AG10803 (cell line): Measurements from ENCODE around the gene LDLRAP1.

Experiments used
- DNase-seq: peaks from one replicate; pipeline ENCODE4 v3.0.0; 2010; ENCODE audit warnings: low read depth
- H3K4me3 ChIP-seq: 2 replicates; pipeline ENCODE4 v1.5.1; 2011; ENCODE audit warnings: mild to moderate bottlenecking, low read length, control low read depth
- TF ChIP-seq, protein P1 (sequence below): conservative IDR thresholded peaks from 2 replicates; pipeline ENCODE4 v1.5.1; 2011; ENCODE audit warnings: mild to moderate bottlenecking, low read length, control low read depth, inconsistent platforms

LDLRAP1 gene

DNA sequence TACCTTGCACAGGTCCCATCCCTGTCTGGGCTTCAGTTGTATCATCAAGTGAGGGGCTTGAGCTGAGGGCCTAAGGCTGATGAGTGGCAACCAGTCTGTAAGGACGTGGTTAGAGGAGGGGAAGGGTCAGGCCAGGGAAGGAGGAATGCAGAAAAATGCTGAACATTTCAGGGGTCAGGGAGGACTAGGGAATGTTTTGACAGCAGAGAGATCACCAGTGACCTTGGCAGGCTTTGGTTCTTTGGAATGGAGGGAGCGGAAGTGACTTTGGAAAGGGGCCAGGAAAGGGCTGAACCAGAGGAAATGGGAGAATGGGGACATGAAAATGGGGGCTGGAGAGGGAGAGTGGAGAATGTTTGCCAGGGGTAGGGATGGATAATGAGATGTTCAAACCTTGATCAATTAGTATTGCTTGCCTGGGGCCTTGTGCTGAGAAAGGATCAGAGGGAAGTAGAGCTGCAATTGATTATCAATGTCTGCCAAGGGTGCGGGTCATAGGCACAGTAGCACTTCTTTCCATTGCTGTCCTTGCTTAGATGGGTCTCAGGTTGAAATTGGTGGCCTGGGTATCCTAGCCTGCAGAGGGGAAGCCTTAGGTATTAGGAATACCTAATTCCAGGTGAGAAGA is 7.4 kb downstream of the LDLRAP1 start:
- no peak for DNase-seq
- no peak overlapping the region for H3K4me3 ChIP-seq
- TF ChIP-seq, protein P1, sequence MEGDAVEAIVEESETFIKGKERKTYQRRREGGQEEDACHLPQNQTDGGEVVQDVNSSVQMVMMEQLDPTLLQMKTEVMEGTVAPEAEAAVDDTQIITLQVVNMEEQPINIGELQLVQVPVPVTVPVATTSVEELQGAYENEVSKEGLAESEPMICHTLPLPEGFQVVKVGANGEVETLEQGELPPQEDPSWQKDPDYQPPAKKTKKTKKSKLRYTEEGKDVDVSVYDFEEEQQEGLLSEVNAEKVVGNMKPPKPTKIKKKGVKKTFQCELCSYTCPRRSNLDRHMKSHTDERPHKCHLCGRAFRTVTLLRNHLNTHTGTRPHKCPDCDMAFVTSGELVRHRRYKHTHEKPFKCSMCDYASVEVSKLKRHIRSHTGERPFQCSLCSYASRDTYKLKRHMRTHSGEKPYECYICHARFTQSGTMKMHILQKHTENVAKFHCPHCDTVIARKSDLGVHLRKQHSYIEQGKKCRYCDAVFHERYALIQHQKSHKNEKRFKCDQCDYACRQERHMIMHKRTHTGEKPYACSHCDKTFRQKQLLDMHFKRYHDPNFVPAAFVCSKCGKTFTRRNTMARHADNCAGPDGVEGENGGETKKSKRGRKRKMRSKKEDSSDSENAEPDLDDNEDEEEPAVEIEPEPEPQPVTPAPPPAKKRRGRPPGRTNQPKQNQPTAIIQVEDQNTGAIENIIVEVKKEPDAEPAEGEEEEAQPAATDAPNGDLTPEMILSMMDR: no peak

DNA sequence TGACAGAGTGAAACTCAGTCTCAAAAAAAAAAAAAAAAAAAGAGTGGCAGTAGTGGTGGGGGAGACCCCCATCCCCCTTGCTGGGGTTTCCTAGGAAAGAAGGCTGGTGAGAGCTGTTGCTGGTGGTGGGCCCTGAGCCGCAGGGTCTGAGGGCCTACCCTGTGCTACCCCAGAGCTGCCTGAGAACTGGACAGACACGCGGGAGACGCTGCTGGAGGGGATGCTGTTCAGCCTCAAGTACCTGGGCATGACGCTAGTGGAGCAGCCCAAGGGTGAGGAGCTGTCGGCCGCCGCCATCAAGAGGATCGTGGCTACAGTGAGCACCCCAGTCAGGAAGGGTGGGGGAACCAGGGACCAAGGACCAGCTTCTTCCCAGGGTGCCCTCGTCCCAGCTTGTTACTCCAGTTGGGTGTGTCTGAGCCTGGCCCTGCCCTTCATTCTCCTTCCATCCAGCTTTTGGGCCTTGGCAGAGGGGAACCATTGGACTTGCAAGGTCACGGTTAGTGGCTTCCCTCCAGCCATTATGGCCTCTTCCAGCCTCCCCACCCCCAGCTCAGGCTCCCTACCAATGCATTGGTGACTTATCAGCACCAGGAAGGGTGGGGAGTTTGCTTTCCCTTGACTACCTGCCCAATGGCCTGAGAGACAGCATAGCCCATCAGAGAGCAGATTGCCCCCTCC is 10.5 kb downstream of the LDLRAP1 start:
- H3K4me3 ChIP-seq: no peak overlapping the region
- no peak for DNase-seq
- TF ChIP-seq, protein P1: no peak

DNA sequence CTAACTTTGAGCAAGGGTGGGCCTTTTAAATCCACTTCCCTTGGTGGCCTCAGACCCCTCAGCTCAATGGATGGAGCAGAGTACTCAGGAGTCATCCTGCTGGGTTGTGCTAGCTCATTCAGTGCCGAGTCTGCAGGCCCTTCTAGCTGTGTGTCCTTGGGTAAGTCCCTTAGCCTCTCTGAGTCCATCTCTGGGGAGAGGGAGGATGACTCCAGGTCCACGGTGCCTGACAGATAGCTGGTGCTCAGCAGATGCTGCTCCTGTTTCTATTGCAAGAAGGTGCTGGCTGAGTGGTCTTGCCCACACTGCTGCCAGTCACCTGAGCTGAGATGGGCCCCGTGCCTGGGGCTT is 11.0 kb downstream of the LDLRAP1 start:
- TF ChIP-seq, protein P1: no peak
- no peak overlapping the region for H3K4me3 ChIP-seq
- no peak for DNase-seq

DNA sequence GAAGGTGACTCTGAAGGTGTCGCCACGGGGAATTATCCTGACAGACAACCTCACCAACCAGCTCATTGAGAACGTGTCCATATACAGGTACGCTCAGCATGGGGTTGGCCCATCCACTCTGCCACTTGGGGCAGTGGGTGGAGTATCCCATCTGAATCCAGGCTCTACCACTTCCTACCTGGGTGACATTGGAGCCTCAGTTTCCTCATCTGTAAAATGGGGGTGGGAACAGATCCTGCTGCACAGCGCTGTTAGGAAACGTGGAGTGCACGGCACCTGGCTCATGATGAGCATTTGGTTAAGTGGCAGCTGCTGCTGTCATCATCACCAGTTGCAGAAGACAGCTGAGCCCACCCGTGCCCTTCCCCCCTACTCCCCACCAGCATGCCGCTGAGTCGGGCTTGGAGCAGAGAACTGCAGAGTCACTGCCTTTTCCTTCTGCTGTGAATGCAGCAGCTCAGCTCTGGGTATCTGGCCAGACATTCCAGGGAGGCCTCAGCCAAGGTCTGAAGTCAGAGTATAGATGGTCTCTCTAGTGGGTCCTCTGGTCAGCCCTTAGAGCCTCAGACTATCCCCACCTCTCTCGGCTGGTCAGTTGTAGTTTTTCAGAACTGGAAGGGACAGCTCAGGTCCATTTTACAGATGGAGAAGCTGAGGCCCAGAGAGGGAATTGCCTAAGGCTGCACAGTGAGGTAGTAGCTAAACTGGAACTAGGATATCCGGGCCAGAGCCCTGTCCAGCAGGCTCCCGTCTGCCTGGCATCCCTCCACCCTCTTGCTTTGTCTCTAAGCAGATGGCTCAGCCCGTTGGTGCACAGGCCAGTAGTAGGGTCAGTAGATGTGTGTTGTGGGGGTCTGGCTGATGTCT is 11.7 kb downstream of the LDLRAP1 start:
- H3K4me3 ChIP-seq: no peak overlapping the region
- no peak for DNase-seq
- TF ChIP-seq, protein P1: no peak

DNA sequence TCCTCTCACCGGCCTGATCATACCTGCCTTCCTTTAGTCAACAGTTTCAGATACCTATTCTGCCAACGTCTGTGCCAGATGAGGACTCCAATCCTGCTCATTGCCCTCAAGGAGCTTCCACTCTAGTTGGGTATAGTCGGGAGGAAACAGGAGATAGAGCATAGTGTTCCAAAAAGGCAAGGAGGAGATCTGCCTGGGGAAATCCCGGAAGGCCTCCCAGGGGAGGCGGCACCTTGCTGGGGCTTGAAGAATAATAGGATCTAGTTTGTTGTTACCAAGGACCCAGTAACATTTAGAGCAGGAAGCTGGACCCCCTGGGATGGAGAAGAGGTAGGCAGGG is 12.3 kb downstream of the LDLRAP1 start:
- TF ChIP-seq, protein P1: no peak
- no peak for DNase-seq
- H3K4me3 ChIP-seq: no peak overlapping the region

DNA sequence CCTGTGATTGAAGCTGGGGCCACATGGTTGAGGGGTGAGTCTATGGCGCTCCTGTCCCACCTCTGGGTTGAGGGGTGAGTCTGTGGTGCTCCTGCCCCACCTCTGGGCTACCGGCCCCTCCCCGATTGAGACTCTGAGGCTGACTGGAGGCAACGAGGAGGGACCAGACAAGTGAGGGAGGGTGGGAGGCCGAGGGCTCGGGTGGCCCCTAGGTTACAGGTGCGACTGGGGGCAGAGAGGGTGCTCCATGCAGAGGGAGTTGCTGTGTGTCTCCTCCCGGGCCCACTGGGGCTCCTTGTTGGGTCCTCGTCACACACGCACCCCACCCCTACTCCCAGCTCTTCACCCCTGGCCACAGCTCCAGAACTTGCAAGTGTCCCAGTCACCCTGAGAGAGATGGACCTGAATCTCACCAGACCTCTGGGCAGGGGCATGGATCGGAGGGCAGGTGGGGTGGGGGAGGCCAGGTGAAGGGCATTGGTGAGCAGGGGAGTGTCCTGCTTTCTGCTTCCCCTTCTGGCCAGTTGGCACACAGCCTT is 12.8 kb downstream of the LDLRAP1 start:
- no peak overlapping the region for H3K4me3 ChIP-seq
- TF ChIP-seq, protein P1: no peak
- DNase-seq: no peak
